ENCODE data around the gene HOXD13.

The HOXD13 gene

DNA sequence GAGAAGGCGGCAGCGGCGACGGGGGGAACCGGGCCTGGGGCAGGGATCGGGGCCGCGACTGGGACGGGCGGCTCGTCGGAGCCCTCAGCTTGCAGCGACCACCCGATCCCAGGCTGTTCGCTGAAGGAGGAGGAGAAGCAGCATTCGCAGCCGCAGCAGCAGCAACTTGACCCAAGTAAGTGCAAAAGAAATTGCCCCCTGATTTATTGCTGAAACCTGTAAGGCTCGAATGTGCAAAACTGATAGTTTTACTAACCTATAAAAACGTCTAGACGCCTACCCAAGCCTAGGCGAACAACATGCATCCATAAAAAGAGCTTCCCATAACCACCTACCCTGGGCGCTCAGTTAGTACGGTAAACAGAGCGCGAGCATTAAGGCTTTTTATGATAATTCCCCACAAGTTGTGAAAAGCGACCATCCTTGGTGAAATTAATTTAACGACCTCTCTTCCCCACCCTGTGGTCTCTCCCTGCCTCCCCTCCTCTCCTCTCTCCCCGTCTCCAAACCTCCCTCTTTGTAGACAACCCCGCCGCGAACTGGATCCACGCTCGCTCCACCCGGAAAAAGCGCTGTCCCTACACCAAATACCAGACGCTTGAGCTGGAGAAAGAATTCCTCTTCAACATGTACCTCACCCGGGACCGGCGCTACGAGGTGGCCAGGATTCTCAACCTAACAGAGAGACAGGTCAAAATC is 31.0 kb downstream of the HOXD13 start (continued):
- TF ChIP-seq, protein P1, sequence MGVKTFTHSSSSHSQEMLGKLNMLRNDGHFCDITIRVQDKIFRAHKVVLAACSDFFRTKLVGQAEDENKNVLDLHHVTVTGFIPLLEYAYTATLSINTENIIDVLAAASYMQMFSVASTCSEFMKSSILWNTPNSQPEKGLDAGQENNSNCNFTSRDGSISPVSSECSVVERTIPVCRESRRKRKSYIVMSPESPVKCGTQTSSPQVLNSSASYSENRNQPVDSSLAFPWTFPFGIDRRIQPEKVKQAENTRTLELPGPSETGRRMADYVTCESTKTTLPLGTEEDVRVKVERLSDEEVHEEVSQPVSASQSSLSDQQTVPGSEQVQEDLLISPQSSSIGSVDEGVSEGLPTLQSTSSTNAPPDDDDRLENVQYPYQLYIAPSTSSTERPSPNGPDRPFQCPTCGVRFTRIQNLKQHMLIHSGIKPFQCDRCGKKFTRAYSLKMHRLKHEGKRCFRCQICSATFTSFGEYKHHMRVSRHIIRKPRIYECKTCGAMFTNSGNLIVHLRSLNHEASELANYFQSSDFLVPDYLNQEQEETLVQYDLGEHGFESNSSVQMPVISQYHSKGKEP (tag by site-specific recombination; IDR thresholded peaks at IDR 0.05), result peak; percentile 61; the same call in 1 of the 2 replicates
- no peak for TF ChIP-seq SCRT1 (tag by site-specific recombination; IDR thresholded peaks at IDR 0.05; ENCODE audit: borderline replicate concordance)

DNA sequence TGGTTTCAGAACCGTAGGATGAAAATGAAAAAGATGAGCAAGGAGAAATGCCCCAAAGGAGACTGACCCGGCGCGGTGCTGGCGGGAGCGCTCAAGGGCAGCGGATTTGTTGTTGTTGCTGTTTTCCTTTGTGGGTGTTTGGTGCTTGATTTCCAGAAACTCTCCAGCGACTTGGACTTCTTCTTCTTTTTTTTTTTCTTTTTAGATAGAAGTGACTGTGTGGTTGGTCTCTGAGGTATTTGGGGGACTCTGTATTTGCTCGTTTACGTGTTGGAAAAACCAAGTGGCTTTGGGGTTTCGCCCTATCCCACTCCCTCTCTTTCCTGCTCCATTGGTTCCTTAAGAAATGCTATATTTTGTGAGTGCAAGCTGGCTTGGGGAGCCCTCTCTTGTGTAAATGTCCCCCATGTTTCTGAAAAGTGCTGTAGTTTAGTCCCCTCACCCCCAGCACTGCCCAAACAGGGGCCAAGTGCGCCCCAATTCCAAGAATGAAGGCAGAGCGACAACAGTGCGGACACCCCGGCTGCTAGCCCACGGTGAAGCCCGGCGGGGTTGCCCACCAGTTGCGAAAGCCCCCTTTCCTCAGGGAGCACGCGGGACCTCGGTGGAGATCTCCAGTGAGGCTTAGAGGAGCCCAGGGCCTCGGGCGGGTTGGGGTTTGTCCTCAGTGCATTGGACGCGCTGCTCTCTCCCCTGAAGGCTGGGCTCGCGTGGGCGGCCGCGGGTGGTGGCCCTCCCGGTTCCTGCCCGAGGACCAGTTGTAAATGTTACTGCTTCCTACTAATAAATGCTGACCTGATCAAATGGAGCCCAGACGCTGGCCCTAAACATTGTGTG is 31.8 kb downstream of the HOXD13 start:
- no peak overlapping the region for H3K4me3 ChIP-seq (ENCODE audit: low read depth, low read length)
- ChIA-PET CTCF (no interaction called here), POLR2A (no interaction called here)
- H3K36me3 ChIP-seq (ENCODE audit: control insufficient read depth in 2 of 2, insufficient read depth in 1 of 2, low read length in 2 of 2), result peaks cover 5 to 58% of the 10 kb centered on the region in 2 experiments; a peak in 2 of 3 replicates
- no peak overlapping the region for H3K27ac ChIP-seq (ENCODE audit: extremely low read depth, low read depth, low read length)
- no peaks in the 10 kb centered on the region for H3K9me3 ChIP-seq (ENCODE audit: control insufficient read depth, insufficient read depth, low read depth, low read length)
- no peaks in the 10 kb centered on the region; the same call in 1 of the 2 replicates for H3K4me1 ChIP-seq (ENCODE audit: control insufficient read depth, insufficient read depth, low read length)
- TF ChIP-seq, protein P2, sequence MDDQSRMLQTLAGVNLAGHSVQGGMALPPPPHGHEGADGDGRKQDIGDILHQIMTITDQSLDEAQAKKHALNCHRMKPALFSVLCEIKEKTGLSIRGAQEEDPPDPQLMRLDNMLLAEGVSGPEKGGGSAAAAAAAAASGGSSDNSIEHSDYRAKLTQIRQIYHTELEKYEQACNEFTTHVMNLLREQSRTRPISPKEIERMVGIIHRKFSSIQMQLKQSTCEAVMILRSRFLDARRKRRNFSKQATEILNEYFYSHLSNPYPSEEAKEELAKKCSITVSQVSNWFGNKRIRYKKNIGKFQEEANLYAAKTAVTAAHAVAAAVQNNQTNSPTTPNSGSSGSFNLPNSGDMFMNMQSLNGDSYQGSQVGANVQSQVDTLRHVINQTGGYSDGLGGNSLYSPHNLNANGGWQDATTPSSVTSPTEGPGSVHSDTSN (CRISPR knock-in tag; IDR thresholded peaks at IDR 0.05), result no peak
- TF ChIP-seq ZNF660 (tag by site-specific recombination; IDR thresholded peaks at IDR 0.05), result no peak
- TF ChIP-seq, protein P3, sequence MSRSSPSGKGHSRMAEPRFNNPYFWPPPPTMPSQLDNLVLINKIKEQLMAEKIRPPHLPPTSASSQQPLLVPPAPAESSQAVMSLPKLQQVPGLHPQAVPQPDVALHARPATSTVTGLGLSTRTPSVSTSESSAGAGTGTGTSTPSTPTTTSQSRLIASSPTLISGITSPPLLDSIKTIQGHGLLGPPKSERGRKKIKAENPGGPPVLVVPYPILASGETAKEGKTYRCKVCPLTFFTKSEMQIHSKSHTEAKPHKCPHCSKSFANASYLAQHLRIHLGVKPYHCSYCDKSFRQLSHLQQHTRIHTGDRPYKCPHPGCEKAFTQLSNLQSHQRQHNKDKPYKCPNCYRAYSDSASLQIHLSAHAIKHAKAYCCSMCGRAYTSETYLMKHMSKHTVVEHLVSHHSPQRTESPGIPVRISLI (tag by site-specific recombination; IDR thresholded peaks at IDR 0.05), result no peak
- TF ChIP-seq, protein P4, sequence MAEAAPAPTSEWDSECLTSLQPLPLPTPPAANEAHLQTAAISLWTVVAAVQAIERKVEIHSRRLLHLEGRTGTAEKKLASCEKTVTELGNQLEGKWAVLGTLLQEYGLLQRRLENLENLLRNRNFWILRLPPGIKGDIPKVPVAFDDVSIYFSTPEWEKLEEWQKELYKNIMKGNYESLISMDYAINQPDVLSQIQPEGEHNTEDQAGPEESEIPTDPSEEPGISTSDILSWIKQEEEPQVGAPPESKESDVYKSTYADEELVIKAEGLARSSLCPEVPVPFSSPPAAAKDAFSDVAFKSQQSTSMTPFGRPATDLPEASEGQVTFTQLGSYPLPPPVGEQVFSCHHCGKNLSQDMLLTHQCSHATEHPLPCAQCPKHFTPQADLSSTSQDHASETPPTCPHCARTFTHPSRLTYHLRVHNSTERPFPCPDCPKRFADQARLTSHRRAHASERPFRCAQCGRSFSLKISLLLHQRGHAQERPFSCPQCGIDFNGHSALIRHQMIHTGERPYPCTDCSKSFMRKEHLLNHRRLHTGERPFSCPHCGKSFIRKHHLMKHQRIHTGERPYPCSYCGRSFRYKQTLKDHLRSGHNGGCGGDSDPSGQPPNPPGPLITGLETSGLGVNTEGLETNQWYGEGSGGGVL (tag by site-specific recombination; IDR thresholded peaks at IDR 0.05), result no peak
- no peak for TF ChIP-seq GLIS2 (tag by site-specific recombination; IDR thresholded peaks at IDR 0.05)
- TF ChIP-seq ZBTB48 (tag by site-specific recombination; IDR thresholded peaks at IDR 0.05), result peak; percentile 37; the same call in 1 of the 2 replicates
- TF ChIP-seq ZNF561 (tag by site-specific recombination; IDR thresholded peaks at IDR 0.05; ENCODE audit: borderline replicate concordance), result no peak
- TF ChIP-seq, protein P5, sequence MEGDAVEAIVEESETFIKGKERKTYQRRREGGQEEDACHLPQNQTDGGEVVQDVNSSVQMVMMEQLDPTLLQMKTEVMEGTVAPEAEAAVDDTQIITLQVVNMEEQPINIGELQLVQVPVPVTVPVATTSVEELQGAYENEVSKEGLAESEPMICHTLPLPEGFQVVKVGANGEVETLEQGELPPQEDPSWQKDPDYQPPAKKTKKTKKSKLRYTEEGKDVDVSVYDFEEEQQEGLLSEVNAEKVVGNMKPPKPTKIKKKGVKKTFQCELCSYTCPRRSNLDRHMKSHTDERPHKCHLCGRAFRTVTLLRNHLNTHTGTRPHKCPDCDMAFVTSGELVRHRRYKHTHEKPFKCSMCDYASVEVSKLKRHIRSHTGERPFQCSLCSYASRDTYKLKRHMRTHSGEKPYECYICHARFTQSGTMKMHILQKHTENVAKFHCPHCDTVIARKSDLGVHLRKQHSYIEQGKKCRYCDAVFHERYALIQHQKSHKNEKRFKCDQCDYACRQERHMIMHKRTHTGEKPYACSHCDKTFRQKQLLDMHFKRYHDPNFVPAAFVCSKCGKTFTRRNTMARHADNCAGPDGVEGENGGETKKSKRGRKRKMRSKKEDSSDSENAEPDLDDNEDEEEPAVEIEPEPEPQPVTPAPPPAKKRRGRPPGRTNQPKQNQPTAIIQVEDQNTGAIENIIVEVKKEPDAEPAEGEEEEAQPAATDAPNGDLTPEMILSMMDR (tag by site-specific recombination; IDR thresholded peaks at IDR 0.05), result no peak
- TF ChIP-seq, protein P6, sequence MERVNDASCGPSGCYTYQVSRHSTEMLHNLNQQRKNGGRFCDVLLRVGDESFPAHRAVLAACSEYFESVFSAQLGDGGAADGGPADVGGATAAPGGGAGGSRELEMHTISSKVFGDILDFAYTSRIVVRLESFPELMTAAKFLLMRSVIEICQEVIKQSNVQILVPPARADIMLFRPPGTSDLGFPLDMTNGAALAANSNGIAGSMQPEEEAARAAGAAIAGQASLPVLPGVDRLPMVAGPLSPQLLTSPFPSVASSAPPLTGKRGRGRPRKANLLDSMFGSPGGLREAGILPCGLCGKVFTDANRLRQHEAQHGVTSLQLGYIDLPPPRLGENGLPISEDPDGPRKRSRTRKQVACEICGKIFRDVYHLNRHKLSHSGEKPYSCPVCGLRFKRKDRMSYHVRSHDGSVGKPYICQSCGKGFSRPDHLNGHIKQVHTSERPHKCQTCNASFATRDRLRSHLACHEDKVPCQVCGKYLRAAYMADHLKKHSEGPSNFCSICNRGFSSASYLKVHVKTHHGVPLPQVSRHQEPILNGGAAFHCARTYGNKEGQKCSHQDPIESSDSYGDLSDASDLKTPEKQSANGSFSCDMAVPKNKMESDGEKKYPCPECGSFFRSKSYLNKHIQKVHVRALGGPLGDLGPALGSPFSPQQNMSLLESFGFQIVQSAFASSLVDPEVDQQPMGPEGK (tag by site-specific recombination; IDR thresholded peaks at IDR 0.05), result no peak
- TF ChIP-seq ZNF785 (tag by site-specific recombination; IDR thresholded peaks at IDR 0.05), result no peak
- no peak for TF ChIP-seq EGR2 (tag by site-specific recombination; IDR thresholded peaks at IDR 0.05; ENCODE audit: low read depth)
- no peak for TF ChIP-seq ZNF473 (tag by site-specific recombination; IDR thresholded peaks at IDR 0.05)
- TF ChIP-seq ZNF76 (tag by site-specific recombination; IDR thresholded peaks at IDR 0.05; ENCODE audit: borderline replicate concordance, low read depth), result no peak
- TF ChIP-seq MEIS1 (CRISPR knock-in tag; IDR thresholded peaks at IDR 0.05; ENCODE audit: borderline replicate concordance), result no peak
- TF ChIP-seq ZFHX2 (tag by site-specific recombination; conservative IDR thresholded peaks at IDR 0.05), result 0 out of 2 replicates have a peak, but pooled peaks have one; percentile 36
- TF ChIP-seq ZBTB1 (tag by site-specific recombination; IDR thresholded peaks at IDR 0.05), result no peak
- TF ChIP-seq, protein P7, sequence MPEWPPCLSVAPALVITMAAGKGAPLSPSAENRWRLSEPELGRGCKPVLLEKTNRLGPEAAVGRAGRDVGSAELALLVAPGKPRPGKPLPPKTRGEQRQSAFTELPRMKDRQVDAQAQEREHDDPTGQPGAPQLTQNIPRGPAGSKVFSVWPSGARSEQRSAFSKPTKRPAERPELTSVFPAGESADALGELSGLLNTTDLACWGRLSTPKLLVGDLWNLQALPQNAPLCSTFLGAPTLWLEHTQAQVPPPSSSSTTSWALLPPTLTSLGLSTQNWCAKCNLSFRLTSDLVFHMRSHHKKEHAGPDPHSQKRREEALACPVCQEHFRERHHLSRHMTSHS (tag by site-specific recombination; IDR thresholded peaks at IDR 0.05), result no peak
- 0 out of 2 replicates have a peak, but pooled peaks have one; percentile 7 for TF ChIP-seq ZBTB8A (tag by site-specific recombination; IDR thresholded peaks at IDR 0.05)
- no peak for TF ChIP-seq ZNF426 (tag by site-specific recombination; IDR thresholded peaks at IDR 0.05)
